Fibroblast of lung (primary cell): Measurements from ENCODE around the gene PSTPIP2. TPM values are rescaled to one million over a fixed set of nuclear protein-coding genes. Genes with fewer than 3 reads are reported as not detected.

ENCODE experiments used
- DNase-seq, 2 donors: peaks; one replicate each; pipeline versions ENCODE4 v3.0.0 to v3.0.0-alpha.2; 2010; ENCODE audit warnings: low read depth in 2 of 2
- H2AFZ ChIP-seq: 2 replicates; pipeline ENCODE4 v1.5.1; 2012; ENCODE audit warnings: low read length, control low read depth, inconsistent platforms
- H3K27ac ChIP-seq: 2 replicates; pipeline ENCODE4 v1.5.1; 2011; ENCODE audit warnings: low read length, control low read depth; ENCODE audit not compliant: insufficient read depth
- H3K27me3 ChIP-seq: 2 replicates; pipeline ENCODE4 v1.5.1; 2011; ENCODE audit warnings: mild to moderate bottlenecking, low read length; ENCODE audit not compliant: control insufficient read depth, insufficient read depth
- H3K36me3 ChIP-seq: 2 replicates; pipeline ENCODE4 v1.5.1; 2011; ENCODE audit warnings: low read length; ENCODE audit not compliant: control insufficient read depth, insufficient read depth
- H3K4me1 ChIP-seq: 2 replicates; pipeline ENCODE4 v1.5.1; 2011; ENCODE audit warnings: low read length; ENCODE audit not compliant: control insufficient read depth, insufficient read depth; ENCODE audit errors: extremely low read depth
- H3K4me2 ChIP-seq: 2 replicates; pipeline ENCODE4 v1.5.1; 2011; ENCODE audit warnings: low read length, control low read depth; ENCODE audit not compliant: insufficient read depth; ENCODE audit errors: extremely low read depth
- H3K4me3 ChIP-seq, 4 experiments: fragments of 200-600 bp in 1 of 4; sonication (generic) in 1 of 4; replicated peaks in 1 of 4; 2 replicates each; pipeline ENCODE4 v1.5.1; 2011 to 2016; ENCODE audit warnings: low read length in 4 of 4, low read depth in 3 of 4, mild to moderate bottlenecking in 3 of 4, control low read depth in 2 of 4, inconsistent platforms in 1 of 4, mixed read lengths in 1 of 4; ENCODE audit not compliant: insufficient read depth in 1 of 4; ENCODE audit errors: control extremely low read depth in 1 of 4
- H3K79me2 ChIP-seq: 2 replicates; pipeline ENCODE4 v1.5.1; 2012; ENCODE audit warnings: mild to moderate bottlenecking, low read length, inconsistent platforms; ENCODE audit not compliant: control insufficient read depth, insufficient read depth
- H3K9ac ChIP-seq: 2 replicates; pipeline ENCODE4 v1.5.1; 2011; ENCODE audit warnings: mild to moderate bottlenecking, low read length, control low read depth; ENCODE audit not compliant: insufficient read depth
- H3K9me3 ChIP-seq: 2 replicates; pipeline ENCODE4 v1.5.1; 2012; ENCODE audit warnings: low read depth, low read length; ENCODE audit not compliant: control insufficient read depth, insufficient read depth
- H4K20me1 ChIP-seq: 2 replicates; pipeline ENCODE4 v1.5.1; 2011; ENCODE audit warnings: low read length; ENCODE audit not compliant: control insufficient read depth, insufficient read depth; ENCODE audit errors: extremely low read depth
- CTCF ChIP-seq, 2 donors: IDR thresholded peaks in 1 of 2; conservative IDR thresholded peaks in 1 of 2; 1 replicate in 1 of 2; 2 replicates in 1 of 2; pipeline ENCODE4 v1.5.1; 2011 to 2012; ENCODE audit warnings: low read length in 2 of 2, control low read depth in 1 of 2, inconsistent platforms in 1 of 2, low read depth in 1 of 2, mild to moderate bottlenecking in 1 of 2
- EZH2 ChIP-seq: IDR thresholded peaks from 2 replicates; pipeline ENCODE4 v1.5.1; 2012; ENCODE audit warnings: low read length, control low read depth, mild to moderate bottlenecking; ENCODE audit errors: missing control alignments
- polyA plus RNA-seq, 2 donors: library from polyadenylated mRNA; depleted of rRNA in 1 of 2; stranded (reverse) in 1 of 2; unstranded in 1 of 2; fragments of >200 nt; gene quantifications; 2 replicates each; pipeline ENCODE4 v1.2.1, GENCODE V29; 2011 to 2012; ENCODE audit warnings: missing spikeins in 1 of 2
- total RNA-seq: library from RNA; depleted of rRNA; stranded (reverse); fragments of >200 nt; gene quantifications from 2 replicates; pipeline ENCODE4 v1.2.1, GENCODE V29; 2014

The PSTPIP2 gene
- total and polyA plus RNA-seq, 2 donors (not counting 1 experiment from before 2014, with no cell fraction given), result 13.4 to 18.4 TPM

- Histone ChIP-seq H3K4me3 (no peak overlapping the region), H3K36me3 (no peaks in the 10 kb centered on the region), H3K9ac (no peak overlapping the region), H3K9me3 (no peaks in the 10 kb centered on the region), H4K20me1 (no peaks in the 10 kb centered on the region), H3K4me1 (peaks cover 2% of the 10 kb centered on the region), H3K27me3 (no peaks in the 10 kb centered on the region), H3K4me2 (no peak overlapping the region), H3K79me2 (no peaks in the 10 kb centered on the region), H3K27ac (no peak overlapping the region), H2AFZ (no peak overlapping the region)
- TF ChIP-seq EZH2 (no peak), CTCF (conservative IDR thresholded peaks at IDR 0.05 in 1 of 2, IDR thresholded peaks at IDR 0.05 in 1 of 2; ENCODE audit: low read depth in 1 of 2, low read length in 2 of 2) (no peak)
- no peak for DNase-seq
Observed at GRCh38 chr18:45978084-45978483, 94.0 kb downstream of the PSTPIP2 start.

GRCh38 chr18:45976974-45977373 is 95.1 kb downstream of the PSTPIP2 start:
- H4K20me1 ChIP-seq, result no peaks in the 10 kb centered on the region
- no peak overlapping the region for H3K9ac ChIP-seq
- no peaks in the 10 kb centered on the region for H3K79me2 ChIP-seq
- no peaks in the 10 kb centered on the region for H3K36me3 ChIP-seq
- H3K4me2 ChIP-seq, result no peak overlapping the region
- no peaks in the 10 kb centered on the region for H3K9me3 ChIP-seq
- H3K27ac ChIP-seq, result no peak overlapping the region
- H3K27me3 ChIP-seq, result no peaks in the 10 kb centered on the region
- no peak for TF ChIP-seq CTCF (conservative IDR thresholded peaks at IDR 0.05 in 1 of 2, IDR thresholded peaks at IDR 0.05 in 1 of 2; ENCODE audit: low read depth in 1 of 2, low read length in 2 of 2)
- TF ChIP-seq EZH2, result no peak
- no peak overlapping the region for H2AFZ ChIP-seq
- H3K4me3 ChIP-seq, result no peak overlapping the region
- H3K4me1 ChIP-seq, result peaks cover 2% of the 10 kb centered on the region
- DNase-seq, result no peak

- Histone ChIP-seq H2AFZ (no peak overlapping the region), H3K4me1 (peaks cover 2% of the 10 kb centered on the region), H3K27ac (no peak overlapping the region), H3K36me3 (no peaks in the 10 kb centered on the region), H3K9ac (no peak overlapping the region), H3K27me3 (no peaks in the 10 kb centered on the region), H4K20me1 (no peaks in the 10 kb centered on the region), H3K4me2 (no peak overlapping the region), H3K4me3 (no peak overlapping the region), H3K79me2 (no peaks in the 10 kb centered on the region), H3K9me3 (no peaks in the 10 kb centered on the region)
- no peak for TF ChIP-seq CTCF (conservative IDR thresholded peaks at IDR 0.05 in 1 of 2, IDR thresholded peaks at IDR 0.05 in 1 of 2; ENCODE audit: low read depth in 1 of 2, low read length in 2 of 2)
- TF ChIP-seq EZH2, result no peak
- peak in 1 of 2 donors; percentile 57 for DNase-seq
Observed at GRCh38 chr18:45976566-45976965, 95.5 kb downstream of the PSTPIP2 start.
